Bronchial epithelial cell (primary cell): ENCODE data around the gene PTPRF. TPM values are rescaled to one million over a fixed set of nuclear protein-coding genes. Genes with fewer than 3 reads are reported as not detected.
A peak's percentile ranks its signal among the peaks of the same experiment; 100 is the strongest.

Source experiments
- DNase-seq: peaks from one replicate; pipeline ENCODE4 v3.0.0-alpha.2; 2010; ENCODE audit warnings: low read depth
- FAIRE-seq: peaks from 2 replicates; lab custom pipeline; 2011; peaks lifted over from hg19 to GRCh38; lab: Jason Lieb, UNC
- H3K27me3 ChIP-seq: 2 replicates; pipeline ENCODE4 v1.5.1; 2011; ENCODE audit warnings: low read length; ENCODE audit not compliant: control insufficient read depth, insufficient read depth
- H3K36me3 ChIP-seq: 2 replicates; pipeline ENCODE4 v1.5.1; 2011; ENCODE audit warnings: low read length; ENCODE audit not compliant: control insufficient read depth, insufficient read depth
- H3K4me3 ChIP-seq: 2 replicates; pipeline ENCODE4 v1.5.1; 2011; ENCODE audit warnings: mild to moderate bottlenecking, low read depth, low read length, control low read depth
- CTCF ChIP-seq: IDR thresholded peaks from 2 replicates; pipeline ENCODE4 v1.5.1; 2011; ENCODE audit warnings: mild to moderate bottlenecking, moderate library complexity, low read length, control low read depth, inconsistent platforms; ENCODE audit not compliant: insufficient read depth, severe bottlenecking
- total RNA-seq: library from RNA; depleted of rRNA; stranded (reverse); fragments of >200 nt; gene quantifications from 2 replicates; pipeline ENCODE4 v1.2.1, GENCODE V29; 2014

The PTPRF gene
- total RNA-seq, 1 donor from 2014 or later, result 127 TPM

- DNase-seq (no peak), FAIRE-seq (no peak)
- H3K27me3 ChIP-seq, result no peaks in the 10 kb centered on the region
- H3K36me3 ChIP-seq, result peaks cover 23% of the 10 kb centered on the region
- TF ChIP-seq CTCF, result no peak
- H3K4me3 ChIP-seq, result no peak overlapping the region
Measured at GRCh38 chr1:43552059-43552742, 21.5 kb downstream of the PTPRF start.

- DNase-seq, result peak; percentile 35
- Histone ChIP-seq H3K36me3 (peaks cover 23% of the 10 kb centered on the region), H3K27me3 (no peaks in the 10 kb centered on the region), H3K4me3 (no peak overlapping the region)
- TF ChIP-seq CTCF, result no peak
- no peak for FAIRE-seq
Measured at GRCh38 chr1:43552813-43553212, 22.1 kb downstream of the PTPRF start.

GRCh38 chr1:43554444-43554992 is 23.8 kb downstream of the PTPRF start:
- H3K36me3 ChIP-seq, result peaks cover 25% of the 10 kb centered on the region
- no peak overlapping the region for H3K4me3 ChIP-seq
- H3K27me3 ChIP-seq, result no peaks in the 10 kb centered on the region
- FAIRE-seq, result no peak
- TF ChIP-seq CTCF, result peak; percentile 67
- DNase-seq, result peak; percentile 47

- FAIRE-seq, result no peak
- peaks cover 27% of the 10 kb centered on the region for H3K36me3 ChIP-seq
- DNase-seq, result no peak
Measured at GRCh38 chr1:43556782-43557181, 26.1 kb downstream of the PTPRF start.

GRCh38 chr1:43557744-43558245 is 27.1 kb downstream of the PTPRF start:
- no peak for FAIRE-seq
- peaks cover 27% of the 10 kb centered on the region for H3K36me3 ChIP-seq
- TF ChIP-seq CTCF, result no peak
- no peak overlapping the region for H3K4me3 ChIP-seq
- H3K27me3 ChIP-seq, result no peaks in the 10 kb centered on the region
- DNase-seq, result peak; percentile 60

More at GRCh38 chr1:43556782-43557181, 26.1 kb downstream of the PTPRF start:
- no peak for TF ChIP-seq CTCF
- no peaks in the 10 kb centered on the region for H3K27me3 ChIP-seq
- H3K4me3 ChIP-seq, result no peak overlapping the region
